Stimulated activated CD4-positive, alpha-beta T cell treated with anti-CD3 and anti-CD28 coated beads, TNF-alpha, amount 100 ng/mL, for 4 hours (primary cell): ENCODE results near the gene RPP21.
"Not testable (repeated sequence)": the region's sequence is repeated elsewhere in the genome, so short reads cannot be mapped to it uniquely, and the experiment has no call there.

Experiments used
- DNase-seq, 3 experiments: peaks; one replicate each; pipeline ENCODE4 v3.0.0-alpha.2; 2020; ENCODE audit warnings: low read depth in 3 of 3

RPP21 gene

GRCh38 chr6:30329331-30329730 lies 15.6 kb upstream of the RPP21 start:
- no peak for DNase-seq

GRCh38 chr6:30331981-30332380 lies 13.0 kb upstream of the RPP21 start:
- no peak for DNase-seq

- no peak for DNase-seq
Measured at GRCh38 chr6:30334075-30334783, 10.7 kb upstream of the RPP21 start.

GRCh38 chr6:30340589-30341054 lies 4.3 kb upstream of the RPP21 start:
- DNase-seq = no peak

GRCh38 chr6:30341218-30341617 lies 3.7 kb upstream of the RPP21 start:
- no peak for DNase-seq

GRCh38 chr6:30341728-30342127 lies 3.2 kb upstream of the RPP21 start:
- DNase-seq = no peak

- no peak for DNase-seq
Measured at GRCh38 chr6:30344191-30344867, 627 bp upstream of the RPP21 start.

GRCh38 chr6:30345852-30346251 lies 896 bp downstream of the RPP21 start:
- no peak for DNase-seq

GRCh38 chr6:30348957-30349356 lies 4.0 kb downstream of the RPP21 start:
- DNase-seq = no peak

- DNase-seq = no peak
Measured at GRCh38 chr6:30349421-30350177, 4.6 kb downstream of the RPP21 start.

GRCh38 chr6:30350524-30350923 lies 5.6 kb downstream of the RPP21 start:
- no peak for DNase-seq

- DNase-seq = no peak
Measured at GRCh38 chr6:30352550-30352949, 7.6 kb downstream of the RPP21 start.

- DNase-seq = no peak
Measured at GRCh38 chr6:30355281-30355680, 10.3 kb downstream of the RPP21 start.

- DNase-seq = no peak
Measured at GRCh38 chr6:30356536-30356935, 11.6 kb downstream of the RPP21 start.

- DNase-seq = peak in 2 of 3 experiments; percentile 14 to 22
Measured at GRCh38 chr6:30357678-30358540, 13.0 kb downstream of the RPP21 start.

GRCh38 chr6:30359276-30359675 lies 14.3 kb downstream of the RPP21 start:
- no peak for DNase-seq

- DNase-seq = no peak
Measured at GRCh38 chr6:30360139-30360538, 15.2 kb downstream of the RPP21 start.

- no peak for DNase-seq
Measured at GRCh38 chr6:30361661-30362060, 16.7 kb downstream of the RPP21 start.

- no peak for DNase-seq
Measured at GRCh38 chr6:30363459-30363858, 18.5 kb downstream of the RPP21 start.

- DNase-seq = no peak
Measured at GRCh38 chr6:30364591-30364990, 19.6 kb downstream of the RPP21 start.

GRCh38 chr6:30369280-30369679 lies 24.3 kb downstream of the RPP21 start:
- DNase-seq = not testable (repeated sequence)
